ENCODE results near the gene KPNA2. TPM values are rescaled to one million over a fixed set of nuclear protein-coding genes. Genes with fewer than 3 reads are reported as not detected.
"Not testable (repeated sequence)": the region's sequence is repeated elsewhere in the genome, so short reads cannot be mapped to it uniquely, and the experiment has no call there.

The KPNA2 gene
- total RNA-seq, 1 donor from 2014 or later = 179 TPM

GRCh38 chr17:68019336-68019674, 16.2 kb upstream of the KPNA2 start:
- intact Hi-C loops (cut with micrococcal nuclease) = loop anchor here (1.0 to 5.0 kb wide), 2 partner anchors 8 to 228 kb away; partner anchors contain the start of gene AMZ2

- intact Hi-C loops (cut with micrococcal nuclease) = loop anchor here (1.0 to 5.0 kb wide), 5 partner anchors 9 to 227 kb away; partner anchors contain the start of genes AMZ2 and KPNA2
These were observed 15.7 kb upstream of the KPNA2 start for GRCh38 chr17:68019675-68020408.

GRCh38 chr17:68020409-68020756, 15.2 kb upstream of the KPNA2 start:
- intact Hi-C loops (cut with micrococcal nuclease) = loop anchor here (1.0 to 5.0 kb wide), 3 partner anchors 15 to 82 kb away; partner anchors contain the start of gene KPNA2

GRCh38 chr17:68020791-68021190, 14.7 kb upstream of the KPNA2 start:
- intact Hi-C loops (cut with micrococcal nuclease) = loop anchor here (1.0 to 5.0 kb wide), 3 partner anchors 15 to 82 kb away; partner anchors contain the start of gene KPNA2

- intact Hi-C loops (cut with micrococcal nuclease) = loop anchor here (5.0 kb wide), 1 partner anchor 80 kb away; no protein-coding TSS in a partner anchor
These were observed 13.6 kb upstream of the KPNA2 start for GRCh38 chr17:68021963-68022362.

- intact Hi-C loops (cut with micrococcal nuclease) = loop anchor here (5.0 kb wide), 1 partner anchor 80 kb away; no protein-coding TSS in a partner anchor
These were observed 13.0 kb upstream of the KPNA2 start for GRCh38 chr17:68022547-68022946.

- intact Hi-C loops (cut with micrococcal nuclease) = no loop called here
These were observed 5.9 kb upstream of the KPNA2 start for GRCh38 chr17:68029512-68030215.

- intact Hi-C loops (cut with micrococcal nuclease) = loop anchor here (2.0 kb wide), 2 partner anchors 67 to 147 kb away; no protein-coding TSS in a partner anchor
These were observed 1.7 kb upstream of the KPNA2 start for GRCh38 chr17:68033636-68034451.

- intact Hi-C loops (cut with micrococcal nuclease) = loop anchor here (2.0 kb wide), 2 partner anchors 66 to 146 kb away; no protein-coding TSS in a partner anchor
These were observed 1.1 kb upstream of the KPNA2 start for GRCh38 chr17:68034452-68034776.

- intact Hi-C loops (cut with micrococcal nuclease) = loop anchor here (1.0 to 5.0 kb wide), 11 partner anchors 15 to 668 kb away; partner anchors contain the start of genes BPTF, NOL11, PSMD12 and WIPI1
These were observed 408 bp upstream of the KPNA2 start for GRCh38 chr17:68035131-68035522.

- intact Hi-C loops (cut with micrococcal nuclease) = loop anchor here (1.0 to 5.0 kb wide), 3 partner anchors 209 to 669 kb away; partner anchors contain the start of genes BPTF and PSMD12
These were observed 991 bp downstream of the KPNA2 start for GRCh38 chr17:68036304-68037147.

GRCh38 chr17:68047153-68047846, 11.8 kb downstream of the KPNA2 start:
- intact Hi-C loops (cut with micrococcal nuclease) = no loop called here

- intact Hi-C loops (cut with micrococcal nuclease) = not testable (repeated sequence)
These were observed 12.5 kb downstream of the KPNA2 start for GRCh38 chr17:68047890-68048542.

GRCh38 chr17:68048996-68049395, 13.5 kb downstream of the KPNA2 start:
- intact Hi-C loops (cut with micrococcal nuclease) = no loop called here

- intact Hi-C loops (cut with micrococcal nuclease) = not testable (repeated sequence)
These were observed 14.4 kb downstream of the KPNA2 start for GRCh38 chr17:68049812-68050437.

- intact Hi-C loops (cut with micrococcal nuclease) = not testable (repeated sequence)
These were observed 16.1 kb downstream of the KPNA2 start for GRCh38 chr17:68051321-68052312.

GRCh38 chr17:68052810-68053209, 17.3 kb downstream of the KPNA2 start:
- intact Hi-C loops (cut with micrococcal nuclease) = no loop called here

All from T-helper 1 cell treated with Interleukin-12 subunit alpha and Interleukin-12 subunit beta and Interleukin-4 antibody, amounts not matched to agents 30 ng/mL and 1 ng/mL, for 36 hours (primary cell).